ENCODE measurements around the gene SH3GL2.

The SH3GL2 gene

DNA sequence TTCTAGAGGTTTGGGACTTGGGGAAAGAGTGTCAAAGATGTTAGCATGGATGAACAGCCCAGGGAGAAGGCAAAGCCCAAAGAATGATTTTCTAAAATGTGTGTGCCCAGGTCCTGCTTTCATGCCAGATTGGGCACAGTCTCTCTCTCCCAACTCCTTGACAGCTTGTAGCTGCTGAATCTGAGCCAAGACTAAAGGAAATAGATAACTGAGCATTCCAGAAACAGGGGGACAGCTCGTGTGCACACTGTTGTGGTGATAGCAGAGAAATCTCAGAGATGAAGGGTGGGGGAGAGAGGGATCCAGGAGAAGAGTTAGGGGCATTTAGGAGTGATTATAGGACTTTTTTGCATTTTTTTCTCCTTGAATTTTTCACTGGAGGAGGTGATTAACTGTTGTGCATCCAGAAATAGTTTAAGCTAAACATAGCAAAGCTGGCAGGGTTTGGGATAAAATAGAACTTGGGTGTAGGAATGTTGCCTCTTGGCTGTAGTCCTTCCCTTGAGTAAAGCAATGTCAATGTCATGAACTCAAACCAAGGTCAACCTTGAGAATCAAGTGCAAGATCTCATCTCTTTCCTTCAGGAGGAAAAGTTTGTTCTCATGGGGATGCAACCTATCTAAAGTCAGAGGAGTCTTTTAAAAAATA lies 245.9 kb downstream of the SH3GL2 start:
- DNase-seq = no peak

DNA sequence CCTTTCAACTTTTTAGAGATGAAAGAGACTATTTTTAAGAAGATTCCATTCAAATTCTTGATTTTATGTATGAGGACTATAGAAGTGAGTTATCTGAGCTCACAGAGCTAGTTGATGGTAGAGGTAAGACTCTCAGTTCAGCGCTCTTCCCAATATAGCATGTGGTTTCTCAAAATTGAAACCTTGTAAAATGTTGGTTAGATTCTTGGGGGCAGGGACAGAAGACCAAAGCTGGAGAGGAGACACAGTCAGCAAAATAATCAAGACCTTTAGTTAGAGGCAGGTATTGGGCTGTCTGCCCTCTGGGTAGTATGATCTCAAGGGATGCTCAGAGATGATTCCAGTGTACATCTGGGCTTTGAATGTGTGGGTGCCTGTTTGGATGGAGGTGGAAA lies 246.4 kb downstream of the SH3GL2 start:
- no peak for DNase-seq

DNA sequence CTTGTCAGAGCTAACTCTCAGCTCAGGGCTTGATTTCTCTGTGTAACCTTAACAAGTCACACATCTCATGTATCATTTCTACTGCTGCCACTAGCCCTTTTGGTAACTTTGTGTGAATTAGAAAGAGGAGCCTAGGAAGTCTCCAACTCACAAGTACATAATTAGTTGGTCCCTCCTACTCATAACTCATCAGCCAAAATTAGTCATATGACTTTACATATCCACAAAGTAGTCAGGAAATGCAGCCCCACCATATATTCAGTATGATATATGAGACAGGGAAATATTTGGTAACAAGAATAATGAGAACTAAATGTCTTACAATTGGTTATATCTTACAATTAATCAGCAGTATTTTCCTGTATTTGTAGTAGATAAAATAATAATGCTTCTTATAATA lies 250.2 kb downstream of the SH3GL2 start:
- no peak for DNase-seq

DNA sequence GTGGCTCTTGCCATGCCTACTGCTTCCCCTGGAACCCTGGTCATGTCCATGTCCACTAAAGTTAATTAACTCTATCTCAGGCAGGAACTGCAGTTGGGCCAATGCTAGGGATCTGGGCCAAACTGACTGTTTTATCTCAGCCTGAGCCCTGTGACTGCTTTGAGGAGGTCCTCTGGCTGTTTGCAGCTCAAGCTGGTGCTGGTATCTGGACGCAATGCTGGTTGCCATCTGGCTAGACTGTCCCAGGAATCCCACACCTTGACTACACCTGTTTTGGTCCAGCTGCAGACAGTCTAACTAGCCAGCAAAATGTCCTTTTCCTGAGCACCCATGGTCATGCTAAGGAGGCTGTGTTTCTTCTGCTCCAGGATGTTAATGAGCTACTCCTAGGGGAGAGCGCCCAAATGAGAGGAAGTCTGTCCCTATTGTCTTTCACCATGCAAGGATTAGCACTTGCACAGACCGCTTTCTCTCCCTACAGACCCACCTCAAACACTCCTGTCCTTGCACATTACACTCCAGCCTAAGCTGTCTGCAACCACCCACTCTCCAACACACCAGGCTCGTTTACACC lies 251.0 kb downstream of the SH3GL2 start:
- no peak for DNase-seq

DNA sequence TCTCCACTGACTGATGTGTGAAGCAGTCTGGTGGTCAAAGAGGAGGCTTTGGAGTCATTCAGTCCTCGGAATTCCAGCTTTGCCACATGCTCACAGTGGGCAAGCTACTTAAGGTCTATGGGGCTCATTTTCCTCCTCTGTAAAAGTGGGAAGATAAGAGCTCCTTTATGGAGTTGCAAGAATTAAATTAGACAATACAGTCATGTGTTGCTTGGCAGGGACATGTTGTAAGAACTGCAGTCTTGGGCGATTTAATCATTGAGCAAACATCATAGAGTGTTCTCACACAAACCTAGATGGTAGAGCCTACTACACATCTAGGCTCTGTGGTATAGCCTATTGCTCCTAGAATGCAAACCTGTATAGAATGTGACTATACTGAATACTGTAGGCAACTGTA lies 253.9 kb downstream of the SH3GL2 start:
- no peak for DNase-seq

DNA sequence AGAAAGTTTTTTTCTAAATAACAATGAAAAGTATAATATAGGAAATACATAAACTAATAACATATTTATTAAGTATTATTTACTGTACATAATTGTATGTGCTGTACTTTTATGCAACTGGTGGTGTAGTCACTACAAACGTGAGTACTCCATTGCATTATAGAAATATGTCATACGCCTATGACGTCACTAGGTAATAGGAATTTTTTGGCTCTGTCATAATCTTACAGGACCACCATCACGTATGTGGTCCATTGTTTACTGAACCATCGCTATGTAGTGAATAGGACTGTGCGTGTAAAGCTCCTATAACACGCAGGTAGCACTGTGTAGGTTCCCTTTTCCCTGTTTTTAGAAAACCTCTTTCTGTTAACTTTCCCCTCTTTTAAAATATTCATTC lies 255.0 kb downstream of the SH3GL2 start:
- DNase-seq = no peak

DNA sequence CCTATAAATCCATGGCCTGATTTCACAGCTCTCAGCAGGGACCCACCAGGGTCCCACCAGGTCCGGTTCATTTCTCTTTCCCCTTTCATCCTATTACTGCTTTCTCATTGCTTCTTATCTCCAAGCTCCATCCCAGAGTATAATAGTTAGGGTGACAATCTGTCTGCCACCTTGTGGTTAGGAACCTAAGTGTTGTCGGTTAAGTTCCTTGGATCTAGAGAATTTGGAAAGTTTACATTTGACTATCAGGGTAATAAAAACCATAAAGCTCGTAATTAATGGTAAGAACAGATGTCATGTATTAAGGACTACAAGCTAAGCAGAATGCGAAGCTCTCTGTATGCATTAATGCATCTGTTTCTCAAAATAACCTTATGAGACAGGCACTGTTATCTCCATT lies 259.1 kb downstream of the SH3GL2 start:
- no peak for DNase-seq

DNA sequence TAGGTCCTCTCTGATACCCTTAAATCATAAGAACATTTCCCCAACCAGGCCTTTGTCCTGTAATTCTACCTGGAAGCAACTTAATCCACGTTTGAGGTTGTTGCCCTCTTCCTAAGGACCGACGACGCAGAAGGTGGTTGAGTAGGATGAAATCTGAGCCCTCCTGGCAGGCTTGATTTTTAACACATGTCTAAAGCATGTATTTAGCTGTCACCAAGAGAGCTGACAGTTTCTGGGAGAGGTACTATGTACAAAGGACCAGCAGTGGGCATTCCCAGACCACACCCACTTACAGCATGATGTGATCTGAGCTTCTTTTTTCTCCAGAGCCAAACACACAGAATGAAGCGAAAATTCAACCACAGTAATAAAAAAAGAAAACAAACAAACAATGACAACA lies 260.9 kb downstream of the SH3GL2 start:
- no peak for DNase-seq

DNA sequence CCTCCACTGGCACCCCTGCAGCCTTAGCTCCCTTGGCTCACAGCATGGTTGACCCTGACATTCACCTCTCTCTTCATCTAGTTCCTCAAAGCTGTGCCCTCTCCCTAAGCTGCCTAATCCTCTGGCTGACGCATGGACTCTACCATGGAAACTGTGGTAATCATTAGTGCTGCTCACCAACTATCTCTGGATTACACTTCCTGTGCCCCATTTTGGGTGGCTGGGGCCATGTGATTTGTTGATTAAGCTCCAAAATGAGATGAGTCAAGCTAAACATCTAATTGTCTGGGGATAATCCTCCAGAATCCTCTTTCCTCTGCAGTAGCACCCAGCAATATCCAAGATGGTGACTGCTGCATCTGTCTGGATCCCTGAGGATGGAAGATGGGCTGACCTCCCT lies 264.4 kb downstream of the SH3GL2 start:
- DNase-seq = no peak
